Erythroblast (primary cell): ENCODE measurements around the gene RAB28.

Source experiments
- GATA1 ChIP-seq: IDR thresholded peaks from 2 replicates; pipeline ENCODE4 v1.6.1; 2011; ENCODE audit warnings: low read depth, mild to moderate bottlenecking, control low read depth, low read length, moderate library complexity
- POLR2A ChIP-seq: IDR thresholded peaks from 2 replicates; pipeline ENCODE4 v1.6.1; 2011; ENCODE audit warnings: mild to moderate bottlenecking, low read length

DNA sequence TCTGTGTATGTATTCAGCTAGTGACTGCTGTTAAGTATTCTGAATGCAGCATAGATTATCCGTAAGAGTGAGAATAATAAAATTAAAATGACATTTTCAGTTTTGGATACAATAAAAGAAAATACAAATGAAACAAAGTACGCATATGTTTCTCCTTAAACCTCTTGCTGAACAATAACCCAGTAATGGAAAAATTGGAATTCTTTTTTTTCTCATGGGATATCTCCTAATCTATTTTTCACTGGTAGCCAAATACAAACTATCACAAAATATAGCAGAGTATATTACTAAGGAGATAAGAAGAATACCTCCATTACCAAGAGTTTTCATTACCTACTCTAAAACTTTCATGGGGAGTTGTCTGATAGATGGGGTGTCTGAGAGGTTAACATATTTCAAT lies 6.0 kb downstream of the RAB28 start:
- TF ChIP-seq POLR2A (no peak), GATA1 (no peak)
